GM19372 (cell line): ENCODE data around the gene ALG6.
"Not testable (repeated sequence)": the region's sequence is repeated elsewhere in the genome, so short reads cannot be mapped to it uniquely, and the experiment has no call there.

Experiments
- ATAC-seq: cut with Tn5 transposase; IDR thresholded peaks from one replicate; pipeline ENCODE4 v1.9.1; 2021; ENCODE audit warnings: mild to moderate bottlenecking, low read depth, moderate library complexity; ENCODE audit not compliant: unreplicated experiment

The ALG6 gene

DNA sequence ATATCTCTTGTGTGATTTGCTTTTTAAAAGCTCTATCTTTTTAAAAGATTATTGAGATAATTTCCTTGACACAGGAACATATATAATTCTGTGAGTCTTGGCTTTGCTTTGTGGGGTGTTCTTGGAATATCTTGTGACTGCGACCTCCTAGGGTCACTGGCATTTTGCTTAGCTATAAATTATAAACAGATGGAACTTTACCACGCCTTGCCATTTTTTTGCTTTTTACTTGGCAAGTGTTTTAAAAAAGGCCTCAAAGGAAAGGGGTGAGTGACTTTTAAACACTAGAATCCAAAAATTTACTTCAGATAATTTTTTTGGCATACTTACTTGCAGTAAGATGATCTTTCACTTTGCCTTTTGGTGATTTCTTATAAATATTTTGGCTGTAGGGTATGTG, 43.6 kb downstream of the ALG6 start:
- no peak for ATAC-seq

GRCh38 chr1:63413394-63413793, 46.0 kb downstream of the ALG6 start:
- no peak for ATAC-seq

DNA sequence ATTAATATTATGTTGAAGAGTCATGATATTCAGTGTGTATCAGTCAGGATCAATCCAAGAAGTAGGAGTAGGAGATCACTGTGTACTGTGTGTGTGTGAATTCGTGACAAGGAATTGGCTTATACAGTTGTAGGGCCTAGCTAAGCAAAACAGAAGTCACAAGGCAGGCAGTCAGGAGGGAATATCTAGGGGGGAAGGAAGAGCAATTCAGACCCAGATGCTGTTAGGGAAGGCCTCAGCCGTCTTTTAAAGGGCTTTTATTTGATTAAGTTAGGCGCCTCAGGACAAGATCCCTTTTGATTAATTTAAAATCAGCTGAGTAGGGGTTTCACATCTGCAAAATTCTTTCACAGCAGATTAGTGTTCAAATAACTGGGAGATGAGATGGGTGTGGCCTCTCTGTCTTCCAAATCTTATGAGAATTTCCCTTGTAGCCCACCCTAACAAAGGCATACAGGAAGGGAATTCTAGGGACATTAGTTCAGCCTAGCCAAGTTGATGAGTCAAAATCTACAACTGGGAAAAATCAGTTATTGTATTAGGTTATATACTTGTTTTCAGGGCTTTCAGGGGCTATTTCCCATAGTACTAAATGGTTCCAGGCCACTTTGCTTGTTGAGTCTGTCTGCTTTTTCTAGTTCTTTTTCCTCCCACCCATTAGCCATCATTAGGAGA, 47.4 kb downstream of the ALG6 start:
- ATAC-seq = no peak

DNA sequence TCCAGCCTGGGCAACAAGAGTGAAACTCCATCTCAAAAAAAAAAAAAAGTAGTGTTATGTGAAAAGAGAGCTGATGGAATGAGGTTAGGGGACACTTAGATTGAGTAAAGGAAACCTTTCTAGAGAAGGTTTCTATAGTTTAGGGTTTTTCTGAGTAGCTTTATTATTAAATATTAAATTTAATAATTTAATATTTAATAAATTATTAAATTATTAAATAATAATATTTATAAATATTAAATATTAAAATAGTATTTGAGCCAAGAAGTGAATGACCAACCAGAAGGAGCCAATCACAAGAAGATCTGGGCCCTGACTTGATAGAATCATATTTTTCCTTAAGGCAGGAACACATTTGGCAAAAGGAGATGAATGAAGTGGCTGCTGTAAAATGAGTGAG, 50.7 kb downstream of the ALG6 start:
- ATAC-seq = no peak

GRCh38 chr1:63420746-63421145, 53.3 kb downstream of the ALG6 start:
- not testable (repeated sequence) for ATAC-seq

DNA sequence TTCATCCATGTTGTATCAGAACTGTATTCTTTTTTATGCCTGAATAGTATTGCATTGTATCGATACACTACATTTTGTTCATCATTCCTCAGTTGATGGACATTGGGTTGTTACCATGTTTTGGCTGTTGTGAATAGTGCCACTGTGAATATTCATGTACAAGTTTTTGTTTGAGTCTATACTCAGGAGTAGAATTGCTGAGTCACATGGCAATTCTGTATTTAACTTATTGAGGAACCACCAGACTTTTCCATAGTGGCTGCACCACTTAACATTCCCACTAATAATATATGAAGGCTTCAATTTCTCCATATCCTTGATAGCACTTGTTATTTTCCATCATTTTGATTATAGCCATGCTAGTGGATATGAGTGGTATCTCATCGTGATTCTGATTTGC, 56.2 kb downstream of the ALG6 start:
- no peak for ATAC-seq

DNA sequence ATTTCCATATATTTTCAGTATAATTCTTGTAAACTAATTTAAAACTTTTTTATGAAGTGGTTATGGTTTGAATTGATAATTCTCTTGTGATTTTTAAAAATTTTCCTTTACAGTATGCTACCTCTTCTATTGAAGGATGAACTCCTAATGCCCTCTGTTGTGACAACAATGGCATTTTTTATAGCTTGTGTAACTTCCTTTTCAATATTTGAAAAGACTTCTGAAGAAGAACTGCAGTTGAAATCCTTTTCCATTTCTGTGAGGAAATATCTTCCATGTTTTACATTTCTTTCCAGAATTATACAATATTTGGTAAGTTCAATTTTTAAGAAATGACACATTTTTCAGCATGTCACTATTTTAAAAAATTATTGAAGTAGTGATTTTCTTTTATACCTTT, 61.4 kb downstream of the ALG6 start:
- no peak for ATAC-seq

DNA sequence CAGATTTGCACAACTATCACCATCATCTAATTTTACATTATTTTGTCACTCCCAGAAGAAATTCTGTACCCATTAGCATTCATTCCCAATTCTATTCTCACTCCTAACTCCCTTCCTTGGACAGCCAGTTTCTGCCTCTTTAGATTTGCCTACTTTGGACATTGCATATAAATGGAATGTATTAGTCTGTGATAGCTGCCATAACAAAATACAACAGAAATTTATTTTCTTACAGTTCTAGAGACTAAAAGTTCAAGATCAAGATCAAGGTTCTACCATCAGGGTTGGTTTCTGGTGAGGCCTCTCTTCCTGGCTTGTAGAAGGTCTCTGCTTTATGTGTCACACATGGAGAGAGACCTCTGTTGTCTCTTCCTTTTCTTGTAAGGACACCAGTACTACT, 61.9 kb downstream of the ALG6 start:
- no peak for ATAC-seq

- no peak for ATAC-seq
Measured at GRCh38 chr1:63435161-63435560, 67.7 kb downstream of the ALG6 start.

DNA sequence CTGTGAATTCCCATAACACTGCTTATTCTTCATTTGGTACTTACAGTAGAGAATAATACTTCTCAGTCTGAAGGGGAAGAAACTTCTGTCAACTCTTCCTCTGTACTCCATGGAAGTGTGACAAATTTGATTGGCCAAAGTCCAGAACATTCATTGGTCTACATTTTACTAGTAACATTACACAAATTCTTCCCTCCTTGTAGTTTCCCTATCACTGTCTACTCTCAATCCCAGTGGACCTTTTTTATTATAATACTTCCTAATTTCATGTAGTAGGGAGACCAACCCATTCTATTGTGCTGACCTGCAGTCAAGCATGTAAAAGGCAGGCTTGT, 74.7 kb downstream of the ALG6 start:
- no peak for ATAC-seq

DNA sequence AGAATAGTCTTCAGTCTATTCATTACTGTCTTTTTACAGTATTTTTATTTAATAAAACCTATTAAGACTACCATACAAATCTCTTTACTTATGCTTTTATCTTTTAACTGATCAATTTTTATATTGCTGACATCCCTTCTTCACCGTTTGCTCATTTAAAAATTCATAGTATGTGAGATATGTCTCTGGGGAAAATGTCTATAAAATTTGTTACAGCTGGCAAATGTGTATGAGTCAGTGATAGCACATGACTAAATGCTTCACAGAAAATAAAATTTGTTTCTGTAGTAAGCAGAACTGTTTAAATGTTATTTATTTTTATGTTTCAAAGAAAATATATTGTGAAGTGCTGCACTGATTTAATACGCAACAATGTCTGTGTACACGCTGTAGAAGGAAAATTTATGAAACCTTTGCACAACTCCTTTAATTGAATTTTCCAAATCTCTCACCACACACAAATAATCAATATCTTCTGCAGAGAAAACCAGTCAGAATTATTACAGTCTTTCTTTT, 81.4 kb downstream of the ALG6 start:
- ATAC-seq = no peak

- ATAC-seq = no peak
Measured at GRCh38 chr1:63450416-63450815, 83.0 kb downstream of the ALG6 start.

- no peak for ATAC-seq
Measured at GRCh38 chr1:63453232-63453631, 85.8 kb downstream of the ALG6 start.

- ATAC-seq = no peak
Measured at GRCh38 chr1:63454269-63454668, 86.8 kb downstream of the ALG6 start.

GRCh38 chr1:63458750-63459149, 91.3 kb downstream of the ALG6 start:
- no peak for ATAC-seq

DNA sequence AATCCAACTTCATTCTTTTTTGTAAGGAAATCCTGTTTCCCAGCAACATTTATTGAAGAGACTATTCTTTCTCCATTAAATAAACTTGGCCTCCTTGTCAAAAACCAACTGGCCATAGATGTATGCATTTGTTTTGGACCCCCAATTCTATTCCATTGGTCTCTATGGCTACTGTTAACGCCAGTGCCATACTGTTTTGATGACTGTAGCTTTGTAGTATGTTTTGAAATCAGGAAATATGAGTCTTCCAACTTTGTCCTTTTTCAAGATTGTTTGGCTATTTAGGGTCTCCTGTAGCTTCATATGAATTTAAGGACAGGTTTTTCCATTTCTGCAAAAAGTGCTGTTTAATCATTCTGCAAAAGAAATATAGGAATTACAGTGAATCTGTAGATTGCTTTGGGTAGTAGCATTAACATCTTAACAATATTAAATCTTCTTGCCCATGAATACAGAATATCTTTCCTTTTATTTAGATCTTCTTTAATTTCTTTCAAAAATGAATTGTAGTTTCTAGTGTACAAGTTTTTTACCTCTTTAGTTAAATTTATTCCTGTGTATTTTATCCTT, 94.3 kb downstream of the ALG6 start:
- ATAC-seq = no peak

GRCh38 chr1:63463248-63463647, 95.8 kb downstream of the ALG6 start:
- no peak for ATAC-seq

- no peak for ATAC-seq
Measured at GRCh38 chr1:63466181-63466580, 98.8 kb downstream of the ALG6 start.

DNA sequence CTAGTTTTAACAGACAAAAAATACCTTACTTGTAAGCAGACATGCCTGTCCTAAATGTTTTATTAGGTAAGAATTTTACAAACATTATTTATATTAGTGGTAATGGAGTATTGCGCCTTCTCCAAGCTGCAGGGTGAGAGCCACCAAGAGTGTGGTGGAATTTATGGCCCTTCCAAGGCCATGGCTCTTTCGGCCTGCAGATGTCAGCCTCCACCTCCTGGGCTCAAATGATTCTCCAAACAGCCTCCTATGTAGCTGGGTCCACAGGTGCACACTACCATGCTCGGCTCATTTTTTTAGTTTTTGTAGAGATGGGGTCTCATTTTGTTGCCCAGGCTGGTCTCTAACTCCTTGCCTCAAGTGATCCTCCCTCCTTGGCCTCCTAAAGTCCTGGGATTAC, 99.3 kb downstream of the ALG6 start:
- ATAC-seq = no peak

DNA sequence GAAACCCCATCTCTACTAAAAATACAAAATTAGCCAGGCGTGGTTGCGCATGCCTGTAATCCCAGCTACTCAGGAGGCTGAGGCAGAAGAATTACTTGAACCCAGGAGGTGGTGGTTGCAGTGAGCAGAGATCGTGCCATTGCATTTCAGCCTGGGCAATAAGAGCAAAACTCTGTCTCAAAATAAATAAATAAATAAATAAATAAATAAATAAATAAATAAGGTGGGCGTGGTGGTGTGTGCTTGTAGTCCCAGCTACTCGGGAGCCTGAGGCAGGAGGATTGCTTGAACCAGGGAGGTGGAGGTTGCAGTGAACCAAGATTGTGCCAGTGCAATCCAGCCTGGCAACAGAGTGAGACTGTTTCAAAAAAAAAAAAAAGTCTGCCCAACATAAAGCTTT, 101.3 kb downstream of the ALG6 start:
- not testable (repeated sequence) for ATAC-seq

DNA sequence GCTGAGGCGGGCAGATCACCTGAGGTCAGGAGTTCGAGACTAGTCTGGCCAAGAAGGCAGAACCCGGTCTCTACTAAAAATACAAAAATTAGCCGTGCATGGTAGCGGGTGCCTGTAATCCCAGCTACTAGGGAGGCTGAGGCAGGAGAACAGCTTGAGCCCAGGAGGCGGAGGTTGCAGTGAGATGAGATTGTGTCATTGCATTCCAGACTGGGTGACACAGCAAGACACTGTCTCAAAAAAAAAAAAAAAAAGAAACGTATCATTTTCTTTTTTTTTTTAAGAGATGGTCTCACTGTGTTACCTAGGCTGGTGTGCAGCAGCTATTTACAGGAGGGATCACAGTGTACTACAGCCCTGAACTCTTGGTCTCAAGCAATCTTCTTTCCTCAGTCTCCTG, 108.3 kb downstream of the ALG6 start:
- no peak for ATAC-seq

GRCh38 chr1:63480057-63480456, 112.6 kb downstream of the ALG6 start:
- ATAC-seq = no peak

DNA sequence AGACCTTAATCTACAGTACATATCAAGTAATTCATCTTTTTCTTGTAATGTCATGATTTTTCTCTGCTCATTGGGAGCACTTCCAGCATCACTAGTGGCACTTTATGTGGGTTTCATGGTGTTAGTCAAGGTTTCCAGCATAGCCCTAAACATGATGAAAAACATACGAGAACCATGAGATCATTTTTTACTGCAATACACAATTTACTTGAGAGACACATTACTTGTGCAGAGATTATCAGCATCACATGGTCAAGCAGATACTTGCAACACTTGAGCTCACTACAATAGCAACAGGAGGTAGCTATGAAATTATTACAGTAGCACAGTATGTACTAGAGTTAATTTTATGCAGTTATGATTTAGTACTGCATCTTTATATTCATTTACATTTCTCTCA, 119.2 kb downstream of the ALG6 start:
- ATAC-seq = no peak
